GM12875 (cell line): ENCODE results near the gene ELOVL2.

ENCODE experiments used
- H3K4me3 ChIP-seq: one replicate; pipeline ENCODE4 v1.5.1; 2011; ENCODE audit warnings: low read depth, low read length, control low read depth
- TF ChIP-seq, protein P1 (sequence below): IDR thresholded peaks from 2 replicates; pipeline ENCODE4 v1.5.1; 2011; ENCODE audit warnings: low read depth, mild to moderate bottlenecking, control low read depth, inconsistent platforms, low read length, moderate library complexity, borderline replicate concordance; ENCODE audit not compliant: insufficient read depth

ELOVL2 gene

GRCh38 chr6:11015102-11015501 lies 29.0 kb downstream of the ELOVL2 start:
- no peak overlapping the region for H3K4me3 ChIP-seq
- TF ChIP-seq, protein P1, sequence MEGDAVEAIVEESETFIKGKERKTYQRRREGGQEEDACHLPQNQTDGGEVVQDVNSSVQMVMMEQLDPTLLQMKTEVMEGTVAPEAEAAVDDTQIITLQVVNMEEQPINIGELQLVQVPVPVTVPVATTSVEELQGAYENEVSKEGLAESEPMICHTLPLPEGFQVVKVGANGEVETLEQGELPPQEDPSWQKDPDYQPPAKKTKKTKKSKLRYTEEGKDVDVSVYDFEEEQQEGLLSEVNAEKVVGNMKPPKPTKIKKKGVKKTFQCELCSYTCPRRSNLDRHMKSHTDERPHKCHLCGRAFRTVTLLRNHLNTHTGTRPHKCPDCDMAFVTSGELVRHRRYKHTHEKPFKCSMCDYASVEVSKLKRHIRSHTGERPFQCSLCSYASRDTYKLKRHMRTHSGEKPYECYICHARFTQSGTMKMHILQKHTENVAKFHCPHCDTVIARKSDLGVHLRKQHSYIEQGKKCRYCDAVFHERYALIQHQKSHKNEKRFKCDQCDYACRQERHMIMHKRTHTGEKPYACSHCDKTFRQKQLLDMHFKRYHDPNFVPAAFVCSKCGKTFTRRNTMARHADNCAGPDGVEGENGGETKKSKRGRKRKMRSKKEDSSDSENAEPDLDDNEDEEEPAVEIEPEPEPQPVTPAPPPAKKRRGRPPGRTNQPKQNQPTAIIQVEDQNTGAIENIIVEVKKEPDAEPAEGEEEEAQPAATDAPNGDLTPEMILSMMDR = no peak

GRCh38 chr6:11013721-11014070 lies 30.4 kb downstream of the ELOVL2 start:
- TF ChIP-seq, protein P1 = no peak
- no peak overlapping the region for H3K4me3 ChIP-seq

GRCh38 chr6:11012976-11013720 lies 31.0 kb downstream of the ELOVL2 start:
- H3K4me3 ChIP-seq = no peak overlapping the region
- TF ChIP-seq, protein P1 = no peak

DNA sequence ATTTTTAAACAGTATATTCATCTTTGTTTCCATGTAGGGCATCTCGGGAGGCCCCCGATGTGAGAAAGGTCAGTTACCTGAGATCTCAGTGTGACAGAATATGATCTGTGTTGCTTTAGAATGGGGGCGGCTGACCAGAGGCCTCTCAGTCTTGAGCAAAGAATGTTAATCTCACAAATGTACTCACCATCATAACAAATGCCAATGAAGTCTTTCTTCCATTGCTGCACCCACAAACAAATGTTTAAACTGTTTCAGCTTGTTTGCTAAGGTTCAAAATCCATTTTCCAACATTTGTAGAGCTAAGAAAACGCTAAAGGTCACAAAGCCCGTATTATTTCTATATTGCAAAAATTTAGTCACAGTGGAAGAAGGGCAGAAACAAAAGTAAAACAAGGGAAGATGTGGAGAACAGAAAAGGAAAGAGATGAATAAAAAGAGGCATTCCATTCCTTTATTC lies 31.8 kb downstream of the ELOVL2 start:
- no peak overlapping the region for H3K4me3 ChIP-seq
- TF ChIP-seq, protein P1 = no peak

GRCh38 chr6:11011787-11012234 lies 32.3 kb downstream of the ELOVL2 start:
- H3K4me3 ChIP-seq = no peak overlapping the region
- TF ChIP-seq, protein P1 = no peak

DNA sequence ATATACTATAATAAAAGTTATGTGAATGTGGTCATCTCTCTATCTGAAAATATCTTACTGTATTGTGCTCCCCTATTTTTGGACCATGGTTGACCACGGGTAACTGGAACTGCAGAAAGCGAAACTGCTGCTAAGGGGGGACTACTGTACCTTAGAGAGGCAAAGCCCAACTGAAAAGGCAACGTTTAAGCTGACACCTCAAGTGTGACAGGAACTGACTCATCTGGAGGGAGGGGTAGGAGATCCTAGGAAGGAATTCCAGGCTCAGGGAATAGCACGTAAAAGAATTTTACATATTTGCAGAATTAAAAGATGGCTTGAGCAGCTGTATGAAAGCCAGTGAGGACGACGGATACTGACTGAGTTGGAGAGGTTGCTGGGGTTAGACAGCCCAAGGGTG lies 34.8 kb downstream of the ELOVL2 start:
- no peak overlapping the region for H3K4me3 ChIP-seq
- TF ChIP-seq, protein P1 = no peak

- TF ChIP-seq, protein P1 = no peak
- no peak overlapping the region for H3K4me3 ChIP-seq
Measured at GRCh38 chr6:11008821-11009220, 35.3 kb downstream of the ELOVL2 start.
